ENCODE measurements around the gene ATP6V0A1.

DNA sequence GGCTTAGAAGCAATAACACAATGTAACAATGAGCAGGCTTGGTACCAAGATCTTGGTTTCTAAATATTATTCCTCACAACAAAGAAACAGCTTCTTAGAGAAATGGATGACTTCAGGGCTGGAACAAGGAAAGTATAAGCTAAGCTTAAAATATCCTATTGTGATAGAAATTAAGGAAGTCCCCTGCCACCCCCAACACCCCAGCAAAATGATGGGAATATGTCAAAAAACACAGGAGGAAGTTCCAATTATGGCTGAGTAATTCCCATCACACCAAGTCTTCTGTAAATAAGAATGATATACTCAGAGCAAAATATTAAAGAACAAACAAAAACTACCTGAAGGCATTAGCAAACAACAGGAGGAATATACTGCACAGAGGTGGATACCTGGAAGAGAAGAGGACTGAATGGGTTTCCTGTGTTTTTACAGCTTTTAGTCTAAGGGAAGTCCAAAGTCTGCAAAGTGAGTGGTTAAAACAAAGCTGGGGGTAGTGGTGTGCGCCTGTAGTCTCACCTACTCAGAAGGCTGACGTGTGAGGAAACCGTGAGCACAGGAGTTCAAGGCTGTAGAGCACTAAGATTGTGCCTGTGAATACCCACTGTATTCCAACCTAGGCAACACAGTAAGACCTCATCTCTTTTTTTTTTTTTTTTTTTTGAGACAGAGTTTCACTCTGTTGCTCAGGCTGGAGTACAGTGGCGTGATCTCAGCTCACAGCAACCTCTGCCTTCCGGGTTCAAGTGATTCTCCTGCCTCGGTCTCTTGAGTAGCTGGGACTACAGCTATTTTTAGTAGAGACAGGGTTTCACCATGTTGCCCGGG lies 17.1 kb upstream of the ATP6V0A1 start:
- no peak for TF ChIP-seq POLR2A (IDR thresholded peaks at IDR 0.05; ENCODE audit: extremely low read depth, insufficient read length)
- TF ChIP-seq, protein P1, sequence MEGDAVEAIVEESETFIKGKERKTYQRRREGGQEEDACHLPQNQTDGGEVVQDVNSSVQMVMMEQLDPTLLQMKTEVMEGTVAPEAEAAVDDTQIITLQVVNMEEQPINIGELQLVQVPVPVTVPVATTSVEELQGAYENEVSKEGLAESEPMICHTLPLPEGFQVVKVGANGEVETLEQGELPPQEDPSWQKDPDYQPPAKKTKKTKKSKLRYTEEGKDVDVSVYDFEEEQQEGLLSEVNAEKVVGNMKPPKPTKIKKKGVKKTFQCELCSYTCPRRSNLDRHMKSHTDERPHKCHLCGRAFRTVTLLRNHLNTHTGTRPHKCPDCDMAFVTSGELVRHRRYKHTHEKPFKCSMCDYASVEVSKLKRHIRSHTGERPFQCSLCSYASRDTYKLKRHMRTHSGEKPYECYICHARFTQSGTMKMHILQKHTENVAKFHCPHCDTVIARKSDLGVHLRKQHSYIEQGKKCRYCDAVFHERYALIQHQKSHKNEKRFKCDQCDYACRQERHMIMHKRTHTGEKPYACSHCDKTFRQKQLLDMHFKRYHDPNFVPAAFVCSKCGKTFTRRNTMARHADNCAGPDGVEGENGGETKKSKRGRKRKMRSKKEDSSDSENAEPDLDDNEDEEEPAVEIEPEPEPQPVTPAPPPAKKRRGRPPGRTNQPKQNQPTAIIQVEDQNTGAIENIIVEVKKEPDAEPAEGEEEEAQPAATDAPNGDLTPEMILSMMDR (IDR thresholded peaks at IDR 0.05; ENCODE audit: low read depth, low read length), result no peak
- TF ChIP-seq MYC (IDR thresholded peaks at IDR 0.05; ENCODE audit: low read depth, low read length), result no peak
- TF ChIP-seq, protein P2, sequence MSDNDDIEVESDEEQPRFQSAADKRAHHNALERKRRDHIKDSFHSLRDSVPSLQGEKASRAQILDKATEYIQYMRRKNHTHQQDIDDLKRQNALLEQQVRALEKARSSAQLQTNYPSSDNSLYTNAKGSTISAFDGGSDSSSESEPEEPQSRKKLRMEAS (IDR thresholded peaks at IDR 0.05; ENCODE audit: low read depth, low read length), result no peak

Measured in NB4 (cell line).